GM18502 (cell line): Measurements from ENCODE around the gene ASPG.

ENCODE experiments used
- ATAC-seq: cut with Tn5 transposase; IDR thresholded peaks from one replicate; pipeline ENCODE4 v1.9.1; 2021; ENCODE audit warnings: mild to moderate bottlenecking; ENCODE audit not compliant: unreplicated experiment, poor library complexity

ASPG gene

GRCh38 chr14:104115131-104115600 lies 29.7 kb downstream of the ASPG start:
- ATAC-seq = no peak

DNA sequence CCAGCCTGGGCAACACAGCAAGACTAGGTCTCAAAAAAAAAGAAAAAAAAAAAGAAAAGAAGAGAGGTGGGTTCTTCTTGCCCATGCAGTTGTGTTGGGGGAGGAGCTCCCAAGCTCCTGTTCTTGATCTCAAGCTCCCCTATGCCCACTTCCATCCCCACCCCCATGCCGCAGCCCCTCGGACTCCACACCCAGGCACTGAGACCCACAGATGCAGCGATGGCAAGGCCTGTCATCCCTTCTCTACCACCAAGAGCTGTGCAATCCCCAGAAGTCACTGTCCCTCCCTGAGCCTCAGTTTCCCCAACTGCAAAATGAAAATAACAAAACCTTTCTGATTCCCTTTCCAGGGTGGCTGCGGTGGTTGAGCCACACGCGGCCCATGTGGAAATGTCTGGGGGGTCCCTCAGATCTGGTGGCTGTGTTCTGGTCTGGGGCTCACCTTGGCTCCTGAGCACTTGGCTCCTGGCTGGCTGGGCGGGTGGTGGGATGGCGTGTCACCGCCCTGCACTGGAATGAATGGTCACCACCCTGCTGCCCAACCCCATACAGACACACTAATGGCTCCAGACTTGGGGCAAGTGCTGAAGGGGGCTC lies 30.3 kb downstream of the ASPG start:
- ATAC-seq = no peak

DNA sequence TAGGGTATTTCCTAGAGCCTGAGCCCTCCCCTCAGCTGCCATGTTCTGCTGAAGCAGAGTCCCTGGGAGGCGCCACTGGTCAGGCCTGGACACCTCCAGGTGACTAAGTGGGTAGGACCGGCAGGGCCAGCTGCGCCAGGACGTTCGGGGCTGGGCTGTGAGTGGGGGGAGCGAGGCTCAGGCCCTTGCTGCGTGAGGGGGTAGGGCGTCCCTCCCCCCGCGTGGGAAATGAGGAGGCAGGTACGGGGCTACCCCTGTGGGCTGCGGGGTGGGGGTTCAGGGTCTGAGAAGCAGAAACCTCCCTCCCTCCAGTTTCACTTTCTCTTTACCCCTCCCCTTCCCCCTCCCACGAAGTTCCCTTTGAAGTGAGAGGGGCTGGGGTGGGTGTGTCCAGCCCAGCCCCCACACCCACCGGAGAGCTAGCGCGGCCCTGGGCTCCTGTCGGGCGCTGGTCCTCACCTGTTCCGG lies 30.8 kb downstream of the ASPG start:
- ATAC-seq = no peak

- ATAC-seq = no peak
These were observed 31.3 kb downstream of the ASPG start for GRCh38 chr14:104116756-104117340.

DNA sequence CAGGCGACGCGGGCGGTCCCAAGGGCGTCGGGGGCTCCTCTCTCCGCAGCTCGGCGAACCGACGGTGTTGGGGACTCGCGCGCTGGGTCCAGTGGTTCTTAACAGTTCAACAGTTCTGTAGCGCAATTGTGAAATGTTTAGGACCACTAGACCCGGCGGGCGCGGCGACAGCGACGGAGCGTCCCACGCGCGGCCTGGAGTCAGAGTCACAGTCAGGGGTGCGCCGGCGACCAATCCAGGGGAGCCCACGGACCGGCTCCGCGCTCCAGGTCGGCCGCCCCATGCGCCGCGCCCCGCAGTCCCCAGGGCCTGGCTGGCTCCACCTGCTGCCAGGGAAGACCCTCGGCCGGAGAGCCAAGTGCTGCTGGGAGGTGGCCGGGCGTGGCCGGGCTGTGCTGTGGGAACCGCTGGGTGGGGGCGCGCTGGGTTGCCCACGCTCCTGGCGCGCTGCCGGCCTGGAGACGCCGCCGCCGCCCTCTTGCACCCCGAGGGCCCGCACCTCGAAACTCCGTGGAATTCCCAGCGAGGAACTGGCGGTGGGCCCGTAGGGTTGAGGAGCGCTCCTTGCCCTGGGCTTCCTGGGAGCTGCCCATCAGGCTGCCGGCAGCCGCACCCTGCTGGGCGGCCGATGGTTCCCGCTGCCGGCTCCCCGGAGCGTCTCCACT lies 32.0 kb downstream of the ASPG start:
- ATAC-seq = no peak

- no peak for ATAC-seq
These were observed 32.7 kb downstream of the ASPG start for GRCh38 chr14:104118006-104118844.

DNA sequence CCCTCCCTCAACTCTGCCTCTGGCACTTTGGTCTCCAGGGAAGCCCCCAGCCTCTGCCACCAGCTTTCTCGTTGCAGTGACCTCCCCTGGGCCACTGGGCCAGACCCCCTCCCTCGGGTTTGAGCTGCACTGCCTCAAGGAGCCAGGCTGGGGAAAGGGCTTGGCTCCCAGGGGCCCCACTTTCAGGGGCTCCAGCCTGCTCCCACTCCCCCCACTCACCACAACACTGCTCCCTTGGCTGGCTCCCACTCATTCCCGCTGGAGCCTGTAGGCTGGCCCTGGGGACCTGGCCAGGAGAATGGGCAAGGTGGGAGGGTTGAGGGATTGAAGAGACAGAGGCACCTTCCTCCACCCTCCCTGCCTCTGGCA lies 33.6 kb downstream of the ASPG start:
- ATAC-seq = no peak

- no peak for ATAC-seq
These were observed 34.2 kb downstream of the ASPG start for GRCh38 chr14:104119488-104120251.

- ATAC-seq = no peak
These were observed 34.8 kb downstream of the ASPG start for GRCh38 chr14:104120281-104120741.

DNA sequence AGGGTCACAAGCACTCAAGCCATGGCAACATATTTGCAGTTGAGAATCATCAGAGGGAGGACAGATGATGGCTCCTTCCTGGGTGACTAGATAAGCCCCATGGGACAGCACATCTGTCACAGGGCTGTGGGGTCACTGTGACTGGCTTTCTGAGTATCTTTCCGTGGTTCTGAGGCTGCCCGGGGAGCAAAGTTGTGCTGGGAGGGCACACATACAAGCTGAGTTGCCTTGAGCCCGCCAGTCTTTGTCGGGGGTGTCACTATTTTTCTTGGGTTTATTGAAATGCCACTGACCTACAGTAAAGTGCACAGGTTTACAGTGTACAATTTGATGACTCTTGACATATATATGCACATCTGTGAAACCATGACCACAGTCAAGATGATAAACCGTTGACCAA lies 35.6 kb downstream of the ASPG start:
- ATAC-seq = no peak

- ATAC-seq = no peak
These were observed 38.4 kb downstream of the ASPG start for GRCh38 chr14:104123879-104124278.

DNA sequence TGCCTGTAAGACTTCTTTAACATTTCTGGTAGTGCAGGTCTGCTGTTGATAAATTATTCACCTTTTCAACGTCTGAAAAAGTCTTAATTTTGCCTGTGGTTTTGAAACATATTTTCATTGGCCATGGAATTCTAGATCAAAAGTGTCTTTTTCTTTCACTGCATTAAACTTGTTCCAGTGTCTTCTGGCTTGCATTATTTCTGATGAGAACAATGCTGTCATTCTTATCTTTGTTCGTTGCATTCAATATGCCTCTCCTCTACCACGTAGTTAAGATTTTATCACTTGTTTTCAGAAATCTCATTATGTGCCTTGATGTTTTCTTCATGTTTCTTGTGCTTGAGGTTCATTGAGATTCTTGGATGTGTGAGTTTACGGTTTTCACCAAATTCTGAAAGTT lies 39.5 kb downstream of the ASPG start:
- no peak for ATAC-seq

- no peak for ATAC-seq
These were observed 41.3 kb downstream of the ASPG start for GRCh38 chr14:104126753-104127152.

- no peak for ATAC-seq
These were observed 43.5 kb downstream of the ASPG start for GRCh38 chr14:104128981-104129380.

DNA sequence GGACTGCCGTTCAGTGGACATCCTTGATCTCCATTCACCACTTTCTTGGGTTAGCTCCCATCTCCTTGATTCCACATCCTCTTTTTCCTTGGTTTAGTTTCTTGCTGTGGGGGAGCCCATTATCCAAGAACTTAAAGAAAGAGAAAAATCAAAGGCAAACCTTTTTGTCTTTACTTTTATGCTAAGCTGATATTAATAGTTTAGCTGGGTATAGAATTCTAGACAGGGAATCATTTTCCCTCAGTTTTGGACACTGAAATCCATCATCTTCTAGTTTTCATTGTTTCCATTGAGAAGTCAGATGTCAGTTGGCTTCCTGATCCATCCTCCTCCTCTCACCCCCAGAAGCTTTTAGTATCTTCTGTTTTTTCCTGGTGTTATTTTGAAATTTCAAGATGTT lies 44.1 kb downstream of the ASPG start:
- no peak for ATAC-seq

GRCh38 chr14:104130974-104131651 lies 45.6 kb downstream of the ASPG start:
- ATAC-seq = no peak

- ATAC-seq = no peak
These were observed 46.6 kb downstream of the ASPG start for GRCh38 chr14:104131968-104132732.

DNA sequence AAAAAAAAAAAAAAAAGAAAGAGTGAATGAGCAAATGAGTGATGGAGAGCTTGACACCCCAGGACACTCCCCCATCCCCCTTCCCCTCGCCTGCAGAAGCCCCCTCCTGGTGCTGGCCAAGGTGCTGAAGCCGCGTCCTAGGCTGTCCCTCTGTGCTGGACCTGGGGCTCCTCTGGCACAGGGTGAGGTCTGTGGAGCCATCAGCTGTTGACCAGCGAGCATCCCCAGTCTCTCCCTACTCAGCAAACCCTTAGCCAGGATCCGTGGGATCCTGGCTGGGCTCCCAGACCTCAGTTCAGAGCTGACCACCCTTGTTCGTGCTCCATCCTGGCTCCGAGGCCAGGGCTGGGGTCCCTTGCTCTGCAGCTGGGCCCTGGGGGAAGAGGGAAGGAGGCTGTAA lies 47.5 kb downstream of the ASPG start:
- no peak for ATAC-seq

DNA sequence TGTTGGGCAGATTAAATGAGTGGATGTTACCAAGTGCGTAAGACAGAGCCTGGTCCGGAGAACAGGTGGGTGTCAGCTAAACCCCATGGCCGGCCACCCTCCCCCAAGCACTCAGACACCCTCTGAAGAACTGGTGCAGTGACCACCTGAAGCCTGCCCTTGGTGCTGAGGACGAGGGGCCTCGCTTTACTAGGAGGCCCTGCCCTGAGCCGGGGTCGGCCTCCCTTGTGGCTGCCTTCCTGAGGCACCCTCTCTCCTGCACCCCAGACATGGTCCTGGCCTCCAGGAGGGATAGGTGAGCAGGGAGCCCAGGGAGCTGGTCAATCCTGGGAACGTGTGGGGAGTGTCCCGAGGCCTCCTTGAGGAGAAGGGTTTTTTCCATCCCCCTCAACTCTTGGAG lies 48.0 kb downstream of the ASPG start:
- ATAC-seq = no peak
